T47D (cell line): Measurements from ENCODE around the gene ZNF462.
"Not testable (repeated sequence)": the region's sequence is repeated elsewhere in the genome, so short reads cannot be mapped to it uniquely, and the experiment has no call there.

ENCODE experiments used
- DNase-seq, 2 experiments: peaks; one replicate each; pipeline versions ENCODE4 v3.0.0 to v3.0.0-alpha.2; 2011 to 2012; ENCODE audit warnings: low read depth in 1 of 2, low spot score in 1 of 2
- JUND ChIP-seq: IDR thresholded peaks from 2 replicates; pipeline ENCODE4 v1.6.1; 2012; ENCODE audit warnings: low read depth
- in situ Hi-C: cut with HindIII; loops from 2 replicates; pipeline ENCODE4 v1.10.0; 2016; ENCODE audit warnings: low sequenced_read_pairs, low pct_unique_long_range_greater_than_20kb

The ZNF462 gene

DNA sequence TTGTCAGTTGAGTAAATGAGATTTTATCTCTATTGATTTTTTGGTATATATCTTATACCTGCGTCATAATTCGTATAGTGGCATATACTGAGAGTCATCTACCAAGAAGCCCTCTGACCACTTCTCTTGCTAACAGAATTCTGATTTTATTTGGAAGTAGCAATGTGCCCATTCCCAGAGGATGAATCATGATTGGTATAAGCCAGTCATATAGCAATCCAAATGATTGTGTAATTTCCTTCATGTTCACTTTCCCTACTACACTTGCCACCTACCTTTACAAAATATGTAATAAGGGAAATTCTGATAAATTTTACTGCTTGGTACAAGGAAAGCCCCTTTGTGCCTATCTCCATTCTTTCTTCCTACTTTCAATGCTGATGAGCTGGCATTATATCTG is 16.1 kb upstream of the ZNF462 start:
- DNase-seq, result no peak
- in situ Hi-C loops, result no loop called here
- TF ChIP-seq JUND, result no peak

DNA sequence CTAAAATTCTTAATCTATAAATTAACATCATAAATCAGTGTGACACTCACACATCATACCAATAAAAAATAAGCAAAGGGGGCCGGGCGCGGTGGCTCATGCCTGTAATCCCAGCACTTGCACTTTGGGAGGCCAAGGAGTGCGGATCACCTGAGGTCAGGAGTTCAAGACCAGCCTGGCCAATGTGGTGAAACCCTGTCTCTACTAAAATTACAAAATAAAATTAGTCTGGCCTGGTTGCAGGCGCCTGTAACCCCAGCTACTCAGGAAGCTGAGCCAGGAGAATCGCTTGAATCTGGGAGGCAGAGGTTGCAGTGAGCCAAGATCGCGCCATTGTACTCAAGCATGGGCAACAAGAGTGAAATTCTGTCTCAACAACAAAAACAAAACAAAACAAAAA is 11.3 kb upstream of the ZNF462 start:
- DNase-seq, in situ Hi-C loops: not testable (repeated sequence)

- in situ Hi-C loops, result no loop called here
- DNase-seq, result no peak
- TF ChIP-seq JUND, result no peak
Observed at GRCh38 chr9:106857811-106858470, 5.0 kb upstream of the ZNF462 start.

DNA sequence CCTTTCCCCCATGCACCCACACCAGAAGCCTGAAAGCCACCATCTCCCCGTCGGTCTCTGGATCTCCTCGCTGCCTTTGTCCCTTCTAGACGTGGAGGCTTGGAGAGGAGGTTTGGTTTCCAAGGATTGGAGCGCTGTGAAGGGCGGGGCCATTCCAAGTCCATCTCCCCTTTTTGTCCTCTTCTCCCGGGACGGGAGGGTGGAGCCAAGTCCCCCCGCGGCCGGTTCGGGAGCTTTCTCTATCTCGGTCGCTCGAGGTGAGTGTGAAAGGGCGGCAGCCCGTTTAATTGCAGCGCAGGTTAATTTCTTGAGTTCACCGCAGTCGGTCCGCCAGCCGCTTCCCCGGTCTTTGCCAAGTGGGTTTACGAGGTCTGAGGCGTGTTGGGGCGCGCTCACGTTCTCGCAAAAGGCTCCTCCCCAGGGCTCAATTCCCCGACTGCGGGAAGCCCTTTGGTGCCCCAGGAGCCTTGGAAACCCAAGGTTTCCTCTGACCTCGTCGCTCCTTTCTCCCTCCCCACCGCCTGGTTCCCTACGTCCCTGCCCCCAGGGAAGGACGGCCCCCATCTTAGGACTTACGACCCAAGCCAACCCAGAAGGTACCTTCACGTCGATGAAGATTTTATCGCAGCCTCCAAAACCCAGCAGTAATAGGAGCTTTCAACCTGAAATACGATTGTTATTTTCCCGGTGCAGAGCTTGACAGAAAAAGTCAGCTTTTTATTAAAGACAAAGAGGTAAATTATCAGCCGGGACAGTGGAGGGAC is 2.8 kb upstream of the ZNF462 start:
- in situ Hi-C loops, result no loop called here
- no peak for DNase-seq
- TF ChIP-seq JUND, result no peak

DNA sequence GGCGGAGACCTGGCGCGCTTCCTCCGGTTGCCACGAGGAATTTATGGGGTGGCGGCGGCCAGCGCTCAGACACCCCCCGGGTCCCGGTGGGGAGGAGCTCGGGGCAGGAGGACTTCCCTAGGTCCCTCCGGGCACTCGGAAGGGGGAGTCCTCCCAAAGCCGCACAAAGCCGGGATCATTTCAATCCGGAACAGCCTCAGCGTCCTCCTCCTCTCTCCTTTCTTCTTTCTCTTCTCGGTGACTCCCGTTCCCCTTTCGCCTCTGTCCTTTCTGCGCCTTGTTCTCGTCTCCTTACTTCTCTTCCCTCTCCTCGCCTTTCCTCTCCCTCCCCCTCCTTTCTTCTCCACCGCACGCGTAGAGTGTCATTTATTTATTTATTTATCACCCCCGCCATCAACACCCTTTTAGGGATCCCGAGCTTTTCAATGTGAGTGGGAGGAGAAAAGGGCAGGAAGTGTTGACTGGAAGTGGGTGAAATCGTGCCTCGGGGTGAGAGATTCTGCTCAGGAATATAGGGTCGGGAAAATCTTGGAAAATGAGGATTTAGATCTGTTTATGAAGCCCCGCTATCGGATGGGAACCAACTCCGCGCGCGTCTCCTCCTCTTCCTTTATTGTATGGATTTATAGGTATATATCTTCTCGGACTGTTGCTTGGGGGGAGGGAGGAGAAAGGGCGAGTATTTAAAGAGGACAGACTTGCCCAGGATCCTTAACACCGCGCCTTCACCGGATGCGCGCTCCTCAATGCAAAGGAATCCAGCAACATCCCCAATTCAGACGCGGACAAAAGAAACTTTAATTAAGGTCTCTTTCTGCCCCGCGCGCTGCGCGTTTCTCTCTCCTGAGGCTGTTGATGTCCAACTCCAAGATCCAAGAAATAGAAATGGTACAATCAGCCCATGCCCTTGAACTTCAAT is 2.0 kb upstream of the ZNF462 start:
- TF ChIP-seq JUND, result no peak
- DNase-seq, result no peak
- in situ Hi-C loops, result no loop called here

GRCh38 chr9:106861640-106862109 is 1.3 kb upstream of the ZNF462 start:
- in situ Hi-C loops, result no loop called here
- DNase-seq, result no peak
- TF ChIP-seq JUND, result no peak

DNA sequence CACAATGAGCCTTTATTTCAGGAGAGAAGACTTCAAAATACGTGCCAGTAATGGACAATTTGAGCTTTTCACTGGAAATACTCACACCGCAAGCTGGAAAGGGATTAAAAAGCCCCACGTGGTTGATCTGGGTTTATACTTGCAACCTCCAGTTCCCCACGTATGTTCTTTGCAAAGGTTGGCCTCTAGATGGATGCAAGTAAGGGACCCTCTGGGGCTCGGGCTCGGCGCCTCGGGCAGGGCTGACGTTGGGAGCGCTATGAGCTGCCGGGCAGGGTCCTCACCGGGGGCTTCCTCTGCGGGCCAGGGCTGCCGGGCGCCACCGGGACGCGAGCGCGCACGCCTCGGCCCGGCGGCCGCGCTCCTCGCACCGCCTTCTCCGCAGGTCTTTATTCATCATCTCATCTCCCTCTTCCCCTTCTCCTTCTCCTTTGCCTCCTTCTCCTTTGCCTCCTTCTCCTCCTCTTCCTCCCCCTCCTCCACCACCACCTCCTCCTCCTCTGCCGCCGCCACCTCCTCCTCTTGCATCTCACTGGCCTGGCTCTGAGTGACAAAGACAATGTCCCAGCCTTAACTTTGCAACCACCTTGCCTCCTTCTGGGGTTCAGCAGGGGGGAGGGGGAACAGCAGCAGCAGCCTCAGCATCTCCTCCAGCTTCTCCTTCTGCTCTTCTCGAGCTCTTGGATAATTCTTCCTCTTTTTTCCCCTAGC is 701 bp upstream of the ZNF462 start:
- peak in 1 of 2 experiments; percentile 73 for DNase-seq
- in situ Hi-C loops, result no loop called here

DNA sequence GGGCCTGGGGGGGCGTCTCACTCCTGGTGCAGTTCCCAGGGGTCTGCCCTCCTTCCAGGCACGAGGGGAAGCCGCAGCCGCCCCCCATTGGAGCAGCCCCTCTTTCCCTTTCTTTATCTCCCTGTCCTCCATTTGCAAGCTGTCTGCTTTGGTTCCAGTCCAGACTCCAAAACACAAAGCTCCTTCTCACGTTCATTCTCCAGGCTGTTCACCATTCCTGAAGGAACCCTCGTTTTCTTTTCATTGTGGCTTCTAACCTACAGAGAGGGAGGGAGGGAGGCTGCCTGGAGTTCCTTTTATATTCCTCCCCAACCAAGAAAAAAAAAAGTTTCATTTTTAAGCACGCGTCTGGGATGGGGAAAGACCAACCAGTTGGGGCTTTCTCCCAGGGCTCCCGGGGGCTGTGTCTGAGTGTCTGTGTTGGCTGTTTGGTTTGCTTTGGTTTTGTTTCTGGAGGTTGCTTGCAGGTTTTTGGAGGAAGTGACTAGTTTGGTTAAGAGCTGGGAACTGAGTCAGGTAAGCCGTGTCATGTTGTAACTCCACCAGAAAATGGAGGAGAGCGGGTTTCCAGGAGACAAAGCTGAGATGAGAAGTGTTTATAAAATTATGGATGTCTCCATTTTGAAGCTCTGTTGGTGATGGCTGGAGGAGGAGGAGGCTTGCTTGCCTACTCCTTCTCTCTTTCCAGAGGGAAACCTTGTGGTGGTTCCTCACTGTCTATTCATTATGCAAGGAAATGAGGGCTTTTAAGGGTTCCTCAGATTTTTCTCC is 1.6 kb downstream of the ZNF462 start:
- peak in 1 of 2 experiments; percentile 52 for DNase-seq
- in situ Hi-C loops, result no loop called here
- no peak for TF ChIP-seq JUND

More for the DNA sequence above, 701 bp upstream of the ZNF462 start:
- TF ChIP-seq JUND, result no peak

GRCh38 chr9:106866243-106866642 is 3.3 kb downstream of the ZNF462 start:
- DNase-seq, result no peak
- in situ Hi-C loops, result no loop called here
- no peak for TF ChIP-seq JUND

GRCh38 chr9:106867286-106867685 is 4.3 kb downstream of the ZNF462 start:
- DNase-seq, result no peak
- TF ChIP-seq JUND, result no peak
- in situ Hi-C loops, result no loop called here

DNA sequence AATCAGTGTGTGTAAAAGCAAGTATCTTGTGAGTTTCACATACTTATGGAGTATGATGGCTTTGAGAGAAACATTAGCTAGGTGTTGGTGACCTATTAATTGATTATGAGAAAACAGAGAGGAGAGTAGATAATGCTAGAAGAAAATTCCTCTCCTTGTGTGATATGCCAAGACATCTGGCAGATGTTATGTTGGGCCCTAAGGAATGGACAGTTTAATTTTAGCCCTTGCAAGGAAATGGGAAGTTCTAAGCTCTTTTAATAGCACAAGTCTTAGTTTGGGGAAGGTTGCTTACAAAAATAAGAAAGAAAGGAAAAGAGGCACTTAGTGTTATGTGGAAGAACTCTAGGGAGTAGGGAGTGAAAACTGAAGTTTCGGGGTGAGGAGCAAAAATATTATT is 5.1 kb downstream of the ZNF462 start:
- in situ Hi-C loops, result no loop called here
- DNase-seq, result no peak
- no peak for TF ChIP-seq JUND
